HPDE6-E6E7 (cell line): ENCODE results near the gene FFAR3.
"Not testable (repeated sequence)": the region's sequence is repeated elsewhere in the genome, so short reads cannot be mapped to it uniquely, and the experiment has no call there.

ENCODE experiments used
- DNase-seq: peaks from one replicate; pipeline ENCODE4 v3.0.0; 2011; ENCODE audit warnings: missing footprints; ENCODE audit errors: extremely low spot score

FFAR3 gene

DNA sequence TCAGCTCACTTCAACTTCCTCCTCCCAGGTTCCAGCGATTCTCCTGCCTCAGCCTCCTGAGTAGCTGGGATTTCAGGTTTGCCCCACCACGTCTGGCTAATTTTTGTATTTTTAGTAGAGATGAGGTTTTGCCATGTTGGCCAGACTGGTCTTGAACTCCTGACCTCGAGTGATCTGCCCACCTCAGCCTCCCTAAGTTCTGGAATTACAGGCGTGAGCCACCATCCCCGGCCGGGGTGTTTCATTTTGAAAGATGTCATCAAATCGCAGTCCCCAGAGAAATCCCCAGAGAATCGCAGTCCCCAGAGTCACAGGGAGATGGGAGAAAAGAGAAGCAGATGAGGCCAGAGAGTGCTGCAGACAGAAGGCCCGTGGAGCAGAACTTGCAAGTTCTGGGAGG lies 43.2 kb downstream of the FFAR3 start:
- not testable (repeated sequence) for DNase-seq

DNA sequence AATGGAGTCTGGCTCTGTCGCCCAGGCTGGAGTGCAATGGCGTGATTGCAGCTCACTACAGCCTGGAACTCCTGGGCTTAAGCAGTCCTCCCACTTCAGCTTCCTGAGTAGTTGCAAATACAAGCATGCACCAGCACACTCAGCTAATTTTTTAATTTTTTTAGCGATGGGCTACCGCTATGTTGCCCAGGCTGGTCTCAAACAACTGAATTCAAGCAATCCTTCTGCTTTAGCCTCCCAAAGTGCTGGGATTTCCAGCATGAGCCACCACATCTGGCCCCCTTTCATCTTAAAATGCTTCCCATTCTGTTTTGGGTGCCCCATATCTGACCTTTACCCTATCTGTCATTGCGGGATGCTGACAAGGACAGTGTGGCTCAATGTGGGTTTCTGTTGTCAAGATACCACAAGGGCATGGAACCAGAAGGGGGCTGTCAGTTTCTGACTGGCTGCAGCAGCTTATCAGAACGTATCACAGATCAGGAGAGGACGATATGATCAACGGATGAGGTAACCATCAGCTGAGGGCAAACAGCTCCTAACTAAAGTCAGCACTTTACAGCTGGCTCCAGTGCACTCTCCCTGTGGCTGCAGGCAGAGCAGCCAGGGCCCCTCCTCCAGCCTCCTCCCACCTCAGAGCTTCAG lies 45.0 kb downstream of the FFAR3 start:
- no peak for DNase-seq

DNA sequence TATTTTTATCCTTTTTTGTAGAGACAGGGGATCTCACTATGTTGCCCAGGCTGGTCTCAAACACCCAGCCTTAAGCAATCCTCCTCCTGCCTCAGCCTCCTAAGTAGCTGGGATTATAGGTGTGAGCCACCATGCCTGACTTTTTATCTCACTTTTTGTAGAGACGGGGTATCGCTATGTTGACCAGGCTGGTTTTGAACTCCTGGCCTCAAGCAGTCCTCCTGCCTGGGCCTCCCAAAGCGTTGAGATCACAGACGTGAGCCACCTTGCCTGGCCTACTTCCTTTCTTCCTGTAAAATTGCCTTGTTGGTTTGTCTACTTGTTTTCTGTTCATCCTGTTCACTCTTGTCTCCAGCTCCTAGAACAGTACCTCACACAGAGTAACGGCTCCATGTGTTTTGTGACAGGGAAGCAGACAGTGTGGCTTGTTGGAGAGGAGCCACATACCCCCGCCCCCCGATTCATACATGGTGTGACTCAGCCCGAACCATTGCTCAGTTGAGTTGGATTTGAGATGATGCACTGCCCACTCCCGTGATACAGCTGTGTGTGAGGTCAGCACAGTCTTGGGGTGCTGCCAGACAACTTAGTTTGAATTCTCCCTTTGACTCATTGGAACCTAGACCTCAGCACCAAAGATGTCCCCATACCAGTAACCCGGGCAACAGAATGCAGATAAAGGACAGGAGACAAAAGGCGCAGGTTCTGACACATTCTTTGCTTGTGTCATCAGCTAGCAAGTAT lies 46.8 kb downstream of the FFAR3 start:
- DNase-seq, result peak; percentile 69

DNA sequence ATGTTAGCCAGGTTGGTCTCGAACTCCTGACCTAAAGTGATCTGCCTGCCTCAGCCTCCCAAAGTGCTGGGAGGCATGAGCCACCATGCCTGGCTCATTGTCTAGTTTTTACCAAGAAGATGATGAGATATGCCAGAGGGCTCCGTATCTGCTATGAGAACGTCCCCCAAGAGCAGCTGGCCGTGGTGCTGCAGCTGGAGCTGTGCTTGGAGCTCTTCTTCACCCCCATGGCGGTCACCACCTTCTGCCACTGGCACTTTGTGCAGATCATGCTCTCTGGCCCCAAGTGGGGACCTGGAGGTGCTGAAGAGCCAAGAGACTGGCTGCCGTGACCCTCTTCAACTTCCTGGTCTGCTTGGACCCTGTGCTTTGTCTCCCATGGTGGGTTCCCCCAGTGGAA lies 49.4 kb downstream of the FFAR3 start:
- no peak for DNase-seq

DNA sequence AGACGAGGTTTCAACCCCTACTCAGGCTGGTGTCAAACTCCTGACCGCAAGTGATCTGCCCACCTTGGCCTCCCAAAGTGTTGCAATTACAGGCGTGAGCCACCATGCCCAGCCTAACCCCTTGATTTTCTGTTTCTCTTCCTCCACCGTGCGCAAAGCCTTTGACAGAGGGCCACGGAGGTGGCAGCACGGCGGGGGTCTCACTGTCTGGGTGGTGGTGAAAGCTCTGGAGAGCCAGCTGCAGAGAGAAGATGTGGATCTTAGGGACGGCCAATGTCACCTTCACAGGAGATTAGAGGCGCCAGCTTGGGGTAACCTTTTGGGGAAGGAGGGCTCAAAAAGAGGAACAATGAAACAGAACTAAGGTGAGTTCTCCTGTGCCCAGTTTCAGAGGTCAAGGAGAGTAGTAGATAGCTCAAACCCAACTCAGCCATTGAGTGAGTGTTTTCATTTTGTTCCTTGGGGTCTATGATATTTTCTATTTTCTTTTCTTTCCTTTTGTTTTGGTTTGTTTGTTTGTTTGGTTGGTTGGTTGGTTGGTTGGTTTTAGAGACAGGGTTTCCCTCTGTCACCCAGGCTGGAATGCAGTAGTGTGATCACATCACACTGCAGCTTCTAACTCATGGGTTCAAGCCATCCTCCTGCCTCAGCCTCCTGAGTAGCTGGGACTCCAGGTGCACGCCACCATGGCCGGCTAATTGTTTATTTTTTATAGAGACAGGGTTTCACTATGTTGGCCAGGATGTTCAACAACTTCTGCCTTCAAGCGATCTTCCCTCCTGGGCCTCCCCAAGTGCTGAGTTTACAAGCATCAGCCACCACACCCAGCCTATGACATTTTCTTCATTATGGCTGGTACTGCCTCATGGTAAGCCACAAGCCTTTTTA lies 50.3 kb downstream of the FFAR3 start:
- no peak for DNase-seq

DNA sequence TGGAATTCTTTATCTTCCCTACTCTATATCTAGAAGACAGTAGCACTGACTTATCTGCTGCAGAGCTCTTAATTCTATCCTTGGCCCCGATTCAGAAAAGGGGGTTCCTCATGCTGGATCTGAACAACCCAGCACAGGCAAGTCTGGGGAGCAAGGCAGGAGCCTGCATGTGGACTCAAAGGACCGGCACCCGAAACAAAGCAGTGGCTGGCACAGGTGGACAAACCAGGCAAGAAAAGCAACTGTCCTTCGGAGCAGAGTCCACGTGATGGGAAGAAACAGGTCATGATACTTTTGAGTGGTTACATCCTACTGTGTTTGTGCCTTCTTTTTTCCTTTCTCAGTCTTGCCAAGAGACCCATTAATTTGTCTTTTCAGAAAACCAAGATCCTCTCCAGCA lies 50.9 kb downstream of the FFAR3 start:
- no peak for DNase-seq
